Heart left ventricle (tissue), 13 donors: Measurements from ENCODE around the gene SPEF2.

ENCODE experiments used
- CTCF ChIP-seq, 12 donors: fragments of 200-600 bp; sonication (generic) in 4 of 12; IDR thresholded peaks; one replicate each; pipeline versions ENCODE4 v1.5.0 to v1.8.0; 2018 to 2022; ENCODE audit warnings: antibody characterized with exemption in 12 of 12, mild to moderate bottlenecking in 5 of 12
- POLR2A ChIP-seq, 2 donors: fragments of 450-650 bp; IDR thresholded peaks; one replicate each; pipeline ENCODE4 v1.6.1; 2017; ENCODE audit warnings: antibody characterized with exemption in 2 of 2, mild to moderate bottlenecking in 2 of 2, moderate library complexity in 2 of 2
- donor health status: ischemic (EF 13 %, LVEDD 7.1; RV severe dilation, severe dysfunction).
- donor health status: DM: no; HTN: yes; CAD: no.
- donor health status: DM: no; HTN: no; CAD: no.
- donor health status: ischemic (EF 25% LVEDD 6.9; RV normal size, moderate dysfunction).
- donor health status: ischemic (EF 25% LVEDD 5.7; RV mildly dilated, moderate dysfunction).
- donor health status: ischemic (EF 35%, LVEDD 5.7; RV mildly dilated, moderate dysfunction).
- donor health status: nonischemic (EF 11% LVEDD 7.7; RV severe dilation, severe dysfunction).
- donor health status: DM: yes; HTN: yes; CAD: no.
- donor health status: PGD.
- donor health status: ischemic (EF 29% LVEDD 5.4; RV normal size, mild dysfunction).
- donor health status: nonischemic (EF 23%, LVEDD 6.1; RV moderate dilation, normal function).

GRCh38 chr5:35862126-35862525, 244.5 kb downstream of the SPEF2 start:
- no peak for TF ChIP-seq POLR2A (IDR thresholded peaks at IDR 0.05)
- TF ChIP-seq CTCF (IDR thresholded peaks at IDR 0.05), result no peak
